Measurements from ENCODE around the gene TRIO.

DNA sequence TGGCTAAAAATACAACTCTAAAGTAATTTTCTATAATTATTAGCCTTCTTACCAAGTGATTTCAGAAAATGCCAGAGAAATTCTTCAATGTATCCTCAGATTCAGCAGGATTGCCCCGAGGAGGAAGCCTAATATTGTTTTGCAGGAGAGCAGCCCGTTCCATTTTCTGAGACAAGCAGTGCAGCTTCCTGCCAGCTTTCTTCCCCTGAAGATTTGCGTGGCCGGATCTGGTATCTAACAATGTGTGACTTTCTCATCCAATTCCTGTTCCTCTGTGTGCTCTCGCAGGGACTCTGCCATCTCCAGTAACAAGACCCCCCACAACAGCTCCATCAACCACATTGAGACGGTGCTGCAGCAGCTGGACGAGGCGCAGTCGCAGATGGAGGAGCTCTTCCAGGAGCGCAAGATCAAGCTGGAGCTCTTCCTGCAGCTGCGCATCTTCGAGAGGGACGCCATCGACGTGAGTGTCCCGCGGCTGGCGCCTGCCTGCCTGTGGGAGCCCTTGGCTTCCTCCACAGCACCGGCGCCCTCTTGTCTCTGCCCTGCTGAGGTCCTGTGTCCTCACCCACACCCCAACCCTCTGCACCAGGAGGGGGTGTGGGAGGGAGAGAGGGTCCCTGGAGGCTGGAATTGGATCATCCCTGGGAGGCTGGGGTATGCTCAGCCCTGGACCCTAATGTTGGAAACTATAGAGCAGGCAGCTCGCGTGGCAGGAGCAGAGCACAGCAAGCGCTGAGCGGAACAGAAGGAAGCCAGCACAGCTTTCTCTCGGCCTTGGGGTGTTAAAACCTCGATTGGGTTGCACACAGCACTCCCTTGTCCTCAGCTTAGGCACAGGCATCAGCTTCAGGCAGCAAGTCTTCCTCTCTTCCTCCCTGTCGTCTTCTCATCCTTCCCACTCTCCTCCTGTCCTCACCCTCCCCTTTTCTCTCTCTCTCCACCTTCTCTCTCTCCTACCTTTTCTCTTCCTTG, 216.2 kb downstream of the TRIO start:
- TF ChIP-seq, protein P1, sequence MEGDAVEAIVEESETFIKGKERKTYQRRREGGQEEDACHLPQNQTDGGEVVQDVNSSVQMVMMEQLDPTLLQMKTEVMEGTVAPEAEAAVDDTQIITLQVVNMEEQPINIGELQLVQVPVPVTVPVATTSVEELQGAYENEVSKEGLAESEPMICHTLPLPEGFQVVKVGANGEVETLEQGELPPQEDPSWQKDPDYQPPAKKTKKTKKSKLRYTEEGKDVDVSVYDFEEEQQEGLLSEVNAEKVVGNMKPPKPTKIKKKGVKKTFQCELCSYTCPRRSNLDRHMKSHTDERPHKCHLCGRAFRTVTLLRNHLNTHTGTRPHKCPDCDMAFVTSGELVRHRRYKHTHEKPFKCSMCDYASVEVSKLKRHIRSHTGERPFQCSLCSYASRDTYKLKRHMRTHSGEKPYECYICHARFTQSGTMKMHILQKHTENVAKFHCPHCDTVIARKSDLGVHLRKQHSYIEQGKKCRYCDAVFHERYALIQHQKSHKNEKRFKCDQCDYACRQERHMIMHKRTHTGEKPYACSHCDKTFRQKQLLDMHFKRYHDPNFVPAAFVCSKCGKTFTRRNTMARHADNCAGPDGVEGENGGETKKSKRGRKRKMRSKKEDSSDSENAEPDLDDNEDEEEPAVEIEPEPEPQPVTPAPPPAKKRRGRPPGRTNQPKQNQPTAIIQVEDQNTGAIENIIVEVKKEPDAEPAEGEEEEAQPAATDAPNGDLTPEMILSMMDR (IDR thresholded peaks at IDR 0.05; ENCODE audit: extremely low read depth in 1 of 2, insufficient read depth in 1 of 2, low read depth in 1 of 2, low read length in 2 of 2): no peak
- TF ChIP-seq POLR2A (IDR thresholded peaks at IDR 0.05; ENCODE audit: low read depth, low read length) (no peak), EZH2 (IDR thresholded peaks at IDR 0.05; ENCODE audit: borderline replicate concordance, low read depth, low read length, severe bottlenecking) (no peak), POLR2AphosphoS5 (IDR thresholded peaks at IDR 0.05; ENCODE audit: insufficient read depth, low read depth, low read length) (no peak)
